GM23338 (cell line): ENCODE measurements around the gene OR10P1.

ENCODE experiments used
- CREB1 ChIP-seq: fragments of 250-450 bp; sonication (Bioruptor Pico); IDR thresholded peaks from 2 replicates; pipeline ENCODE4 v1.5.0; 2020; ENCODE audit warnings: low read depth, mild to moderate bottlenecking, moderate library complexity
- CTCF ChIP-seq, 2 experiments: fragments of 200-600 bp in 1 of 2; sonication (generic) in 1 of 2; conservative IDR thresholded peaks; 2 replicates each; pipeline versions ENCODE4 v1.5.1 to v1.6.1; 2016 to 2017; ENCODE audit warnings: antibody characterized with exemption in 2 of 2, low read depth in 2 of 2, mild to moderate bottlenecking in 2 of 2, moderate library complexity in 1 of 2
- ETS1 ChIP-seq: IDR thresholded peaks from 2 replicates; pipeline ENCODE4 v1.6.1; 2016; ENCODE audit warnings: antibody characterized with exemption
- EZH2 ChIP-seq: fragments of 200-600 bp; sonication (generic); IDR thresholded peaks from one replicate; pipeline ENCODE4 v1.8.0; 2017; ENCODE audit warnings: antibody characterized with exemption, mild to moderate bottlenecking, low read depth; ENCODE audit not compliant: unreplicated experiment
- EZH2phosphoT487 ChIP-seq: fragments of 200-600 bp; sonication (generic); IDR thresholded peaks from one replicate; pipeline ENCODE4 v1.8.1; 2018; ENCODE audit warnings: antibody characterized with exemption; ENCODE audit not compliant: unreplicated experiment
- JUNB ChIP-seq: IDR thresholded peaks from one replicate; pipeline ENCODE4 v1.6.1; 2016; ENCODE audit warnings: antibody characterized with exemption; ENCODE audit not compliant: unreplicated experiment
- NANOG ChIP-seq: IDR thresholded peaks from 2 replicates; pipeline ENCODE4 v1.6.1; 2016; ENCODE audit warnings: antibody characterized with exemption, borderline replicate concordance
- POLR2AphosphoS5 ChIP-seq: IDR thresholded peaks from 2 replicates; pipeline ENCODE4 v1.6.1; 2016; ENCODE audit warnings: antibody characterized with exemption, low read depth
- REST ChIP-seq: IDR thresholded peaks from one replicate; pipeline ENCODE4 v1.6.1; 2018; ENCODE audit warnings: antibody characterized with exemption; ENCODE audit not compliant: unreplicated experiment
- ZNF114 ChIP-seq: fragments of 250-450 bp; sonication (Bioruptor Pico); IDR thresholded peaks from 2 replicates; pipeline ENCODE4 v1.5.0; 2020; ENCODE audit warnings: mild to moderate bottlenecking, moderate library complexity
- ZNF331 ChIP-seq: fragments of 250-450 bp; sonication (Bioruptor Pico); IDR thresholded peaks from 2 replicates; pipeline ENCODE4 v1.5.0; 2020; ENCODE audit warnings: low read depth, mild to moderate bottlenecking, moderate library complexity
- ZNF462 ChIP-seq: fragments of 250-450 bp; sonication (Bioruptor Pico); IDR thresholded peaks from 2 replicates; pipeline ENCODE4 v1.5.0; 2020; ENCODE audit warnings: mild to moderate bottlenecking, moderate library complexity

GRCh38 chr12:55657212-55657611 lies 20.5 kb downstream of the OR10P1 start:
- TF ChIP-seq CTCF (conservative IDR thresholded peaks at IDR 0.05; ENCODE audit: low read depth in 2 of 2) (no peak), EZH2 (no peak), POLR2AphosphoS5 (no peak), REST (no peak), JUNB (no peak), EZH2phosphoT487 (no peak), ZNF114 (CRISPR knock-in tag) (no peak), NANOG (no peak), ETS1 (no peak), CREB1 (no peak), ZNF462 (CRISPR knock-in tag) (no peak), ZNF331 (no peak)
